GM18517 (cell line): ENCODE data around the gene QPCT.

Experiments used
- ATAC-seq: cut with Tn5 transposase; IDR thresholded peaks from one replicate; pipeline ENCODE4 v1.9.1; 2021; ENCODE audit warnings: mild to moderate bottlenecking, moderate library complexity; ENCODE audit not compliant: unreplicated experiment

The QPCT gene

DNA sequence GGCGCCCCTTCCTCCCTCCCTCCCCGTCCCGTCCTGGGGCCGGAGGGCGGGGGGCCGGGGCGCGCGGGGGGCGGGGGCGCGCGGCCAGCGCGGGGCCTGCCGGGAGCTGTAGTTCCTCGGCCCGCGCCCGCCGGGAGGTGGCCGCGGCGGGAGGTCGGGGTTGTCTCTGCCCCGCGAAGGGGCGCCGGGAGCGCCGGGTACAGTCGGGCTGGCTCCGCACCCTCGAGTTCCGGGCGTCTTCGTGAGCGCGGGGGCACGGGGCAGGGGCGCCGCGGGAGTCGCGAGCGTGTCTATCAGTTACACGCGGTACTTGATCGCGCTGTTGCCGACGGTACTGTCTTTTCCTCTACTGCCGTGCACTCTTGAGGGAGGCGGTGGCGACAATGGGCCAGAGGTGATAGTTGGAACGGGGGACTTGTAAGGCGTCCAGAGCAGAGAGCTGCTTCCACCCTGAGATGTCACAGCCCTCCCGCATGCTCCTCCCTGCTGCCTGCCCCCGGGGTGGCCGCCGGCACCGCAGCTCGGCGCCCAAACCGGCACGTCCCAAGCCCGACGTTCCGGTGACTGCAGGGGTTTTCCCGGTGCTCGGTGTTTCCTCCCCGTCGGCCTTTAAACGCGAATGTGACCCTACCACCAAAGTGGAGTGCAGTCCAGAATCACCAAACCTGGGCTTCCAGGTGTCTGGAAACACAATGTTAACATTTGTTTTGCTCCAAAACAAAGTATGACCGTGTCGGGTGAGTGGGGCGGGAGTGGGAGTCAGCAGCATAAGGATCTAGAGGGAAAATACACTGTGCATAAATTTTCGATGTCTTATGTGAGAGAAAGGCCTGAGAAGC, 19.4 kb upstream of the QPCT start, which contains the start of gene PRKD3:
Gene PRKD3, minus strand, starts transcription at position 48 of the 839 bp plus-strand sequence. CDS start 8,309 bp downstream, outside the sequence.
- ATAC-seq = peak; percentile 55

DNA sequence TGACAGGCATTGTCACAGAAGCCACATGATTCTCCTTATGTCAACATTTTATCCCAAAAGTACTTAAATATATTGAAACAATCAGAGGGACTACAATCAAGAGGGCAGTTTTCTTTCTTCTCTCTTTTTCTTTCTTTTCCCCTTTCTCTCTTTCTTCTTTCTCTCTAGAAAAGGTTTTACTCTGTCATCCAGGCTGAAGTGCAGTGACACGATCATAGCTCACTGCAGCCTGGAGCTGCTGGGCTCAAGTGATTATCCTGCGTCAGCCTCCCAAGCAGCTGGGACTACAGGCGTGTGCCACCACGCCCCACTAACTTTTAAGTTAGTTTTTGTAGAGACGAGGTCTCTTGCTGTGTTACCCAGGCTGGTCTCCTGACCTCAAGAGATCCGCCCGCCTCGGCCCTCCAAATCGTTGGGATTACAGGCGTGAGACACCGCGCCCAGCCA, 18.8 kb upstream of the QPCT start:
- no peak for ATAC-seq

DNA sequence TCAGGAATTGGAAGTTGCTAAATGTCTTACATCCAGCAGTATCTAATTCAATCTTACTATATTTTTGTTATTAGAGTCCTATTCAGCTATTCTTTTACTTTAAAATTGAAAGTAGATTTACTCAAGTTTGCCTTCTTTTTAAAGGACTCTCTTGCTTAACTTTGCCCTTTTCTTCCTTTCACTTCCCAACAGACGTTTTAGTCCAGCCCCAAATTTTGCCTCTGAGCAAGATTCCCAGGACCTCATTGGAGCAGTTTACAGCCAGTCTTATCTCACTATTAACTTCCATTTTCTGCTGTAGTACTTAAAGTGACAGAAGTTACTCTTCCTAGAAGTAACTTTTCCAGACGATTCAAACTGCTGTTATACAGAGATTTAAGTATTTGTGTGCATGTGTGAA, 18.1 kb upstream of the QPCT start:
- no peak for ATAC-seq

DNA sequence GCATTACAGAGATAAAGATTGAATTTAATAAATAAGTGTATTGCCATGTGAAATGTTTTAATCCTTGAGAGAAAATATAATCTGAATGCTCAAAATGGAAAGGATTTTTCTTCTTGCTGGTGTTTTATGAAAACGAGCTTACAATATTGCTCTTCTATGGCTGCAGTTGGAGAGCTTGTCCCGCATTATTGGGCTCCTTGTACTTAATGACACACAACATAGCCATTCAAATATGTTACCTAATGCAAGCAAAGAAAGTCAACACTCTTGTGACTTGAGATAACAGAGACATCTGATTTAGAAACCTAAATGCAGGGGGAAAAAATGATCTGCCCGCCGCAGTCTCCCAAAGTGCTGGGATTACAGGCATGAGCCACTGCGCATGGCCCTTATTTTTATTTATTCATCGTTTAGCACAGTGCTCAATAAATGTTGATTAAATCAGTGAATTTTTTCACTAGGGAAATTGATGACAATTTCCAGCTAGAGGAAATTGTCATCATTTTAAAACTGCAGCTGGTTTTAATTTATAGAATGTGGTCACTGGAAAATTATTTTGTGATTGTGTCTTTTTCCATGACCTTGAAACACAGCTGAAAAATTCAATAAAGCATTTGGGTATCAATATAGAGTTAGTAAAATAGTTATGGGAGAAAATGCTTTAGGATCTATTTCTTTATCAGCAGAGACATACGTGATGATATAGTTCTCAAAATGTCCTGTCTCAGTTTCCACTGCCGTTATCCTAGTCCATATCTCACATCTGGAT, 17.4 kb upstream of the QPCT start:
- no peak for ATAC-seq

DNA sequence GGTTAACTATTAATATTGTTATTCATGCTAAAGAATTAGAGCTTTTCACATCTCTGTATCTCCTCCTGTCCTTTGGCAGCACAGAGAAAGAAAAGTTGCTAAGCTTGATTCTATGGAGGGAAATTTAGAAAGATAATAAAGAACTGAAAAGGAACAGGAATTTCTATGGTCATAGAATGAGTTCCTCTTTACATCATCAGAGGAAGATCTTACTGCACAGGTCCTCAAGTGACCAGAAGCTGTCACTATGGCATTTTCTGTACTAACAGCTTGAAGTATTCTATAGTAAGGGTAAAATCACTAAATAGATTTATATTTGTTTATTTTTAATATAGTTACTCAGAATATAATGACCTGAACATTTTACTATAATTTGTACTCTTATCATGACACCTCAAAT, 13.7 kb upstream of the QPCT start:
- no peak for ATAC-seq

DNA sequence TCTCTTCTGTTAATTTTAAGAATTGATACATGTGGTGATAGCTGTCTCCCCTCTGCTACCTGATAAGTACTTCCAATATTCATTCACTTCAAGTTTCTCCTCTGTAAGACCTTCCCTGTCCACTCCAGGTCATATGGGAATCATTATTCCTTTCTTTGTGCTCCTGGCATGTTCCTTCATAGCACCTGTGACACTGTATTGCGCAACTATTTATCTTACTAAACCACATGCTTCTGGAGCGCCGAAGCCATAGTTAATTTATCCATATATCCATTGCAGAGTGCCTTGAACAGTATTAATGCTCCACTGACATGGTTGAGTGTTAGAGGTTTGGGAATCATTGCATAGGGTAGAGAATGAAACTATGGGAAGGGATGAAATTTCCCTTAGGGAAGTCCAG, 11.9 kb upstream of the QPCT start:
- ATAC-seq = no peak

DNA sequence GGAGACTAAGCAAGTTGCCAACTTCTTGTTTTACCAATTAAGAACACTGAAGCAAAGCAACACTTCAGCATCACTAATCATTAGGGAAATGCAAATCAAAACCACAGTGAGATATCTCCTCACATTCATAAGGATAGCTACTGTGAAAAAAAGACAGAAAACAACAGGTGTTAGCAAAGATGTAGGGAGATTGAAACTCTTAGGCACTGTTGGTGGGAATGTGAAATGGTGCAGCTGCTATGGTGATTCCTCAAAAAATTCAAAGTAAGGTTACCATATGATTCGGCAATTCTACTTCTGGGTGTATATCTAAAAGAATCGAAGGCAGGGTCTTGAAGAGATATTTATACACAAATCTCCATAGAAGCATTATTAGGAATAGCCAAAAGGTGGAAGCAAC, 11.2 kb upstream of the QPCT start:
- ATAC-seq = no peak

DNA sequence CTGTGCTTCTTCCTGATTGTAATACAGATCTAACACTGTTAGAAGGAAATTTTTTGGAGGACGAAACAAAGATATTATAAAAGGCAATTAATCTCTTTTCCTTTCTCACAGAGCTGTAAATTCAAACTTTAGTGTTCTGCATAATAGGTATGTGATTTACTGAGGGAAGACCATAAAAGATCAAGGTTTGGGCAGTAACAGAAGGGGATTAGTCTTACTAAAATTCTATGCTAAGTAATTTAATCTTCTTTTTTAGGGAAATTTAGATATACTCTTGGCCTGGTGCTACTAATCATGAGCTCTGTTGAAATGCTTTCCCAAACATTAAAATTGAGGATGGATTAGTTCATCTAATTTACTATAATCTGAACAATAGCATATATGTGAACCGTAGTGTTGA, 8.8 kb upstream of the QPCT start:
- ATAC-seq = no peak

DNA sequence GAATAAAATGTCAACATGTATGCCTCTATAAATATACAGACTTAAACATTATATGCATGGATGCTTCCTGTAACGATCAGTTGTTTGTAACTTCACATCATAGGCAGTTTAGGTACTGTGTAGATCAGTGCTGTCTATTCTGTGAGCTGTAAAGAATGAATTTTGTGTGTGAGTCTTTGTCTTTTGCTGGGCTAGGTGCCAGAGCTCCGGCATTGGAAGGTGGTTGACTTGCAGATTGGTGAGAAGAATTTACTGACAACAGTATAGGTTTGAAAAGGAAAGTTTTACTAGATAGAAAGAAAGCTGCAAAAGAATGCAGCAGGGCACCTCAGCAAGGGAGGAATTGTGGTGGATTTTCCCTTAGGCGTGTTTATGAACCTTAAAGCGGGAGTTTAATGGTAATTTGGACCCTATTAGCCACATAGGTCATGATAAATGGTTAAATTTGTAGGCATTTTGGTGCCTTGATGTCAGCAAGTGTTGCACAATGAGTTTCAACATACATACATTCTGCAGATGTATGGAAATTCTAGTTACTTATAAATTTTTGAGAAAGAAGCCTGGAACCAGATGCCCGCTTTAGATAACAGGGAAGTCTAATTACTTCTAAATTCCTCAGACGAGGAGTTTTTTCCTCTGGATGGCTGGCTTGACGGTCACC, 6.7 kb upstream of the QPCT start:
- no peak for ATAC-seq

DNA sequence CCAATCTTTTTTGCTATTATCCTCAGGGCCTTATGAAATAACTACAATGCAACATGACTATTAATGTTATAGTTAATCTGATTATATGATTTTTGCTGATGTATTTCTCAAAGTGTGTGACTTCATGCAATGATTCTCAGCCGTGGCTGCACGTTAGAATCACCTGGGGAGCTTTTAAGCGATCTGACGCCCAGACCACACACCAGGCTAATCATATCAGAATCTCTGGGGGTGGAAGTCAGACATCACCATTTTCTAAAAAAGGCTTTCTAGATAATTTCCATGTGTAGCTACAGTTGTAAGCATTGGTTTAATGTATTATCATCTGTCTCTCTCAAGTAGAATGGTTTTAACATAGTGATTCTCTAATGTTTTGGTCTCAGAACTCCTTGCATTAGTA, 5.5 kb upstream of the QPCT start:
- no peak for ATAC-seq

DNA sequence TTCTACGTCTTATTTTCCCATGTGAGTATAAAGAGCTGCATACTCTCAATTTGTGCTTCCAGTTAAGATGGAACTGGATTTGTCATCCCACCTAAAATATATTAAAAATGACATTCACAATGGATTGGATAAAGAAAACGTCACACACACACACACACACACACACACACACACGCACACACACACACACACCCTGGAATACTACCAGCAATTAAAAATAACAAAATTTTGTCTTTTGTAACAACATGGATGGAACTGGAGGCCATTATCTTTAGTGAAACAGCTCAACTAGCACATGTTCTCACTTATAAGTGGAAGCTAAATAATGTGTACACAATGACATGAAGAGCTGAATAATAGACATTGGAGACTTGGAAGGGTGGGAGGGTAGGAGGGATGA, 3.8 kb upstream of the QPCT start:
- no peak for ATAC-seq

DNA sequence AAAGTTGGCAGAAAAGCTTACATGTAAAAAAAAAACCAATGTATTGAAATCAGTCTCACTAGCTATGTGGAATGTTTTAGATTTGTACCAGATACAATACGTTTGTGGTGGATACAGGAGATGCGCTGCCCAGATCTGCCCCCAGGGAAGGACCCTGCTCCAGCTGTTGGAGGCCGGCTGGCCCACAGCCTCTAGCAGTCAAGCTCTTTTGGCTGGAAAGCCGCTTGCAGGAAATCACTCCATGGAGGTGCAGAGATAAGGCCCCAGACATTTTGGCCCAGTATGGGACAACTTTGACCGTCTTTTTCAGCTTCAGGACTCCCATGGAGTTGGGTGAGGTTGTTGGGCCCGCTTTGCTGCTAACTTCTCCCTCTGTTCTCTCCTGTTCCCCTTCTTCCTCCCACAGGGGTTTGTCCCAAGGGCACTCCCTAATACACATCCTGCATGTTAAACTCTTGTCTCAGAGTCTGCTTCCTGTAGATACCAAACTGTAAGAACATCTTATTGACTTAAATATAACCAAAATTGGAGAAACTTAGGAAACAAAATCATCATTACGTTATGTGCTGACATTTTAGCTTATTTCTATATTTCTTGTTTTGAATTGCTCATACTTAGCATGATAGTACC, 1.7 kb upstream of the QPCT start:
- ATAC-seq = no peak

DNA sequence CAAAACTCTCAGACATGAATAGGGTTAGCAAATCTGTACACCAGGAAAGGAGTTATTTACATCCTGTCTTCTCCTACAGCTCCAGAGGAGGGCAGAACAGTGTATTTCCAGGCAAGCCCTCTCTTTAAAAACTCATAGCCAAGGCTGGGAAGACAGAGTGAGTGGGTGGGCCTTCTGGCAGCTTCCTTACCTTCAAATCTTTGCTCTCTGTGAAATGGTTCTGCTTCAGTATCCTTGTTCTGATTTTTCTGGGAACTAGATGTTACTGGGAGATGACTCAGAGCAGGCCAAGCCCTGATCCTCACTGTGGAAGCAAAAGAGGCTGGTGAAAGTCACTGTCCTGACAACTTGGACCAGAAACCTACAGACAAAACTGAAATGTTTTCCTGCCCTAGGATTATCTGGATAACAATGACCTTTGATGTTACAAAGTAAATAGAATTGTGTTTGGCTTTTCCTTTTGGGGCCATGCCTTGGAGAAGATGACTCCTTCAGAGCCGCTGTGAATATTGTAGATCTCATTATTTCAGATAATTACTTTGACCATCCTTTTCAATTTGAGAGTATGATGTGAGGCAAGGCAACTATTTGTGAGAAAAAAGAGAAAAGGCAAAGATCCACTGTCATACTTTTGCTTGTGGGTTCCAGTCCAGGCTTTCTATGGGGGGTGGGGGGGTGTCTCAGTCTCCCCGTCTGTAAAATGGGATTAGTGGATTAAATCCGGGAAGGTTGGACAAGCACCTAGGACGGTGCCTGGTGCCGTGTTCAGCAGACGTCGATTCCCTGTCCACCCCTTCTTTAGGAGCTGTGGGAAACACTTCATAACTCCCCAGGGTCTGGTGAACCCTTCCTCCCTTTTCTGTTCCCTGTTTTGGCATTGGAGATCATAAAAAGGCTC, 644 bp upstream of the QPCT start:
- ATAC-seq = no peak

DNA sequence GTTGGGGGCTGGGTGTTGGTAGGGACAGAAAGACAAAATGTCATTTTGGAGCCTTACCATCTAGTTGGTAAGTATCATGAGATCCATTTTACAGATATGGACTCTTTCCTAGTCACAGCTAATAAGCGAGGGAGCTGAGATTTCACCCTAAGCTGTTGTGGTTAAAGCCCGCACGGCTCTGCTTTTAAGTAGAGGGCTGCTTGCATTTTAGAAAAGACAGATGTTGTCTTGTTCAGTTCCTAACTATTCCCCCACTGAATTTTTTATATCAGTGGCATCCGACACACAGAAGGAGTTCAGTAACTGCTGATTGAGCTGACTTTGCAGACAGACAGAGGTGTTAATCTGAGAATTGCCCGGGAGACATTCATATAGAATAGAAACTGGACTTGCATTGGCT, 3.7 kb downstream of the QPCT start:
- no peak for ATAC-seq

DNA sequence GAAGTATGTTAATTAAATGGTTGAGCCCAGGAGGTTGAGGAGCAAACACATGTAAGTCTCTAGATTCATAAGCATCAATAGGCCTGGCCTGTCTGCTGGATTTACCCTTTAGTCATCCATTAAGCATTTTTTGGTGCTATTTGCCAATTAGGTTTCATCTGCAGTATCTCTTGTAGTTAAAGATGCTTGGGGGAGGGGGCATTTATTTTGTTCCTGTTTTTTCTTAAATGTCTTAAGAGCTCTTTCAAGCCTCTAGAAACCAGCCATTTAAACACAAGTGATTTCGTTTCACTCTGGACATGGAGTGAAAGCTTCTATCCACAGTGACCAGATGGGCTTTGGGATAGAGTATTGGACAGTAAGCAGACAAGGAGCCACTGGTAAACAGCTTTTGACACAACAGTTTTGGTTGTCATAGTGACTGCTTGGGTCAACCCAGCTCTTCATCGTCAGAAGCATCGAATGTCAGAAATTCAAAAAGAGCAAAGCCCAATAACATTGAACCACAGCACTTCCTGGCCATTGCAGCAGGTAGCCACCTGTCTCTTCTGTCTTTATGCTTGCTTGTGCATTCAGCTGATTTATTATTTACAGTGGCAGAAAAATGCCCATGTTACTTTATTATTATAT, 4.9 kb downstream of the QPCT start:
- no peak for ATAC-seq

DNA sequence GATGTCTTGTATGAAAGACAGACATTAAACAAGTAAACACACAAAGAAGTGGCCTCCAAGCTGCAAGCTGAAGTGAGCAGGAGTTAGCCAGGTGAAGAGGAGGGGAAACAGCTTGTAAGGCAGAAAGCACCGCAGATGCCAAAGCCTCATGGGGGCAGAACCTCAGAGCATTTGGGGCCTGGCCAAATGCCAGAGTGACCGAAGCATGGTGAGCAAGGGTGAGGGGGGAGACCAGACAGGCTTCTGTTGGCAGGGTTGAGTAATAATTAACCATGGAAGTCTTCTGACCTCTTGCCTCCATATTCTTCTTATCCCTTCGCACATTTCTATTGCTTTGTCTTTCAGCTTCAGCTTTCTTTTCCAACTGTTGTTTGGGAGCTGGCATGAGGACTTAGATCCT, 5.6 kb downstream of the QPCT start:
- ATAC-seq = peak; percentile 56

DNA sequence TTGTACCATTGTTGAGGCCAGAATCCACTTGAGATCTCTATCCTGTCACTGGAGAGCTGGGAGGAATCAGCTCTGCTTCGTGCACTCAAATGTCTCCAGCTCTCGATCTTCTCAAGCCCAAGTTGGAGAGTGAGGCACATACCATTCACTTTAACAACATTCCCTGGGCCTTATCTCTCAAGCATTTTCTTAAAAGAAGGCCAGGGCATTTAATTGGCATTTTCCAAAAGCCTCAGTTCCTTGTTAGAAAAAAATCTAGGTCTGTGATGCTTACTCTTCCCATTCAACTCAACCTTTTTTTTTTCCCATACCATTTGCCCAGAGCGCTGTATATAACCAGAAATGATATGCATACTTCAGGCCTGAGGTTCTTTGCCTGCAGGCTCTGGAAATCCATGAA, 10.1 kb downstream of the QPCT start:
- no peak for ATAC-seq

DNA sequence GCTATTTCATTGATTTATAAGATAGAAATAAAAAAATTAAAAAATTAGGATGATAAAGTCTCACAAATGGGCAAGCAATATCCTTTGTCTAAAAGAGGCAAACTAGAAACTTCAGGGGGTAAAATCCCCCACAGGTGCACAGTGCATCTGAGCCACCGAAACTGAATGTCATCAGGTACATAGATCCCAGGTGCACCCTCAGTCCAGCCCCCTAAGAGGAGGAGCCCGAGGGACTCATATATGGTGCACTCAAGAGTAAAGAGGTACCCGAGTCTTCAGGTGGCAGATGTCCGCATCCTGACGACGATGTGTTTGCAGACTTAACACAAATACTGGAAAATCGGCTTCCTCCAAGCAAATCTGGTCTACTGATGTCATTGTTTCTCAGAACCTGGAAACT, 11.3 kb downstream of the QPCT start:
- no peak for ATAC-seq

DNA sequence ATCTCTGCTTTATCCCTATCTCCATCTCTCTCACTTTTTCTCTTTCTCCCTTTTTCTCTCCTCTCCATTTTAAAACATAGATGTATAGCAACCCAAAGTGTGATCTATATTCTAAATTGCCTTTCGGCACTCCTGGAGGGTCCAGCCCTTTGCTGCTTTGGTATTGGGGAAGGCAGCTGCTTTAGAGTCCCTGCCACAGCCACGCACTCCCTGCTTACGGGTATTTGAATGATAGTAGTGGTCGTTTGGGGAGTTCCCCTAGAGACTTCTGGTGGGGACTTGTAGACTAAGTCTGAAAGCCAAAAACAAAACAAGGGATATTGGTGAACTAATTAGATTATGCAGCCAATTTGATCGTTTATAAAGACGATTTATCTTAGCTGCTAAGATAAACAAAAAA, 11.9 kb downstream of the QPCT start:
- no peak for ATAC-seq

DNA sequence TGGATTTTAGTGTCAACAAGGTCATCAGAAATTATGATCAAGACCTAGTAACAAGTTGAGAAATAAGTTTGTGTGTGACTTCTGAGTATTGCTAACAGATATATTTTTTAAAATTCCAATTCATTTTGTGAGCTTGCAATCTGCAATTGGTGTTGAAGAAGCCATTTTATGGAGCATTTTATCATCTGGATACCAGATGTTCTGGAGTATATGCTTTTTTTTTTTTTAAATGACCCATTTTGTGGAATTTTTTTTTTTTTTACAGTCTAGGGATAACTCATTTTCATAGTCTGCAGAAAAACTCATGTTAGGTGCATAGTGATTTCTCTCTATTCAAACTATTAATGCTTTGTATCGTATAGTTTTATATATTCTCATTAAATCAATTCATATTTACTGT, 12.6 kb downstream of the QPCT start:
- no peak for ATAC-seq
